Karpas-422 (cell line): ENCODE data around the gene TOR1B. TPM values are rescaled to one million over a fixed set of nuclear protein-coding genes. Genes with fewer than 3 reads are reported as not detected.
"Not testable (repeated sequence)": the region's sequence is repeated elsewhere in the genome, so short reads cannot be mapped to it uniquely, and the experiment has no call there.

ENCODE experiments used
- DNase-seq: peaks from one replicate; pipeline ENCODE4 v3.0.0-alpha.2; 2015
- H2AFZ ChIP-seq: fragments of 200-600 bp; sonication (generic); 2 replicates; pipeline ENCODE4 v1.6.1; 2014; ENCODE audit warnings: antibody characterized with exemption, low read length, mixed read lengths
- H3K27ac ChIP-seq: fragments of 200-600 bp; sonication (generic); 2 replicates; pipeline ENCODE4 v1.5.1; 2014; ENCODE audit warnings: mild to moderate bottlenecking, low read length, moderate library complexity
- H3K27me3 ChIP-seq: fragments of 200-600 bp; sonication (generic); 2 replicates; pipeline ENCODE4 v1.6.1; 2014; ENCODE audit warnings: low read length, mixed read lengths
- H3K36me3 ChIP-seq: fragments of 200-600 bp; sonication (generic); 2 replicates; pipeline ENCODE4 v1.6.1; 2014; ENCODE audit warnings: low read length, mixed read lengths; ENCODE audit not compliant: insufficient read depth
- H3K4me1 ChIP-seq: fragments of 200-600 bp; sonication (generic); 2 replicates; pipeline ENCODE4 v1.6.1; 2014; ENCODE audit warnings: mild to moderate bottlenecking, low read length, mixed read lengths
- H3K4me2 ChIP-seq: fragments of 200-600 bp; sonication (generic); 2 replicates; pipeline ENCODE4 v1.6.1; 2014; ENCODE audit warnings: low read length, low read depth, mild to moderate bottlenecking; ENCODE audit not compliant: poor library complexity, severe bottlenecking
- H3K4me3 ChIP-seq: fragments of 200-600 bp; sonication (generic); 2 replicates; pipeline ENCODE4 v1.5.1; 2014; ENCODE audit warnings: mild to moderate bottlenecking, antibody characterized with exemption, low read length, mixed read lengths
- H3K79me2 ChIP-seq: fragments of 200-600 bp; sonication (generic); 2 replicates; pipeline ENCODE4 v1.6.1; 2014; ENCODE audit warnings: mild to moderate bottlenecking, low read length, mixed read lengths
- H3K9ac ChIP-seq: fragments of 200-600 bp; sonication (generic); 2 replicates; pipeline ENCODE4 v1.6.0; 2014; ENCODE audit warnings: low read length
- H3K9me2 ChIP-seq: fragments of 200-600 bp; sonication (generic), shearing (Covaris generic); replicated peaks from 2 replicates; pipeline ENCODE4 v1.6.0; 2014; ENCODE audit warnings: mild to moderate bottlenecking, low read length, moderate library complexity; ENCODE audit not compliant: insufficient read depth
- H3K9me3 ChIP-seq: fragments of 300-700, 200-600 bp; sonication (generic); 2 replicates; pipeline ENCODE4 v1.6.1; 2014; ENCODE audit warnings: low read length, mixed read lengths
- H4K20me1 ChIP-seq: fragments of 200-600 bp; sonication (generic); 2 replicates; pipeline ENCODE4 v1.6.1; 2014; ENCODE audit warnings: mild to moderate bottlenecking, antibody characterized with exemption, low read length, low read depth; ENCODE audit not compliant: insufficient read depth
- total RNA-seq: library from RNA; depleted of rRNA; stranded (reverse); fragments of >200 nt; shearing (Covaris generic); gene quantifications from 2 replicates; pipeline ENCODE4 v1.2.3, GENCODE V29; 2014; ENCODE audit warnings: low replicate concordance

TOR1B gene
- total RNA-seq, 1 experiment from 2014 or later: 10.5 TPM

- H3K4me2 ChIP-seq: no peak overlapping the region
- H4K20me1 ChIP-seq: no peaks in the 10 kb centered on the region
- no peaks in the 10 kb centered on the region for H3K27me3 ChIP-seq
- no peaks in the 10 kb centered on the region for H3K36me3 ChIP-seq
- no peaks in the 10 kb centered on the region for H3K9me2 ChIP-seq
- H3K4me1 ChIP-seq: no peaks in the 10 kb centered on the region
- H3K79me2 ChIP-seq: no peaks in the 10 kb centered on the region
- DNase-seq: no peak
- H3K9me3 ChIP-seq: no peaks in the 10 kb centered on the region
- no peak overlapping the region for H3K27ac ChIP-seq
- no peak overlapping the region for H3K4me3 ChIP-seq
- no peak overlapping the region for H3K9ac ChIP-seq
- no peak overlapping the region for H2AFZ ChIP-seq
Observed at GRCh38 chr9:129761293-129761900, 41.6 kb upstream of the TOR1B start.

DNA sequence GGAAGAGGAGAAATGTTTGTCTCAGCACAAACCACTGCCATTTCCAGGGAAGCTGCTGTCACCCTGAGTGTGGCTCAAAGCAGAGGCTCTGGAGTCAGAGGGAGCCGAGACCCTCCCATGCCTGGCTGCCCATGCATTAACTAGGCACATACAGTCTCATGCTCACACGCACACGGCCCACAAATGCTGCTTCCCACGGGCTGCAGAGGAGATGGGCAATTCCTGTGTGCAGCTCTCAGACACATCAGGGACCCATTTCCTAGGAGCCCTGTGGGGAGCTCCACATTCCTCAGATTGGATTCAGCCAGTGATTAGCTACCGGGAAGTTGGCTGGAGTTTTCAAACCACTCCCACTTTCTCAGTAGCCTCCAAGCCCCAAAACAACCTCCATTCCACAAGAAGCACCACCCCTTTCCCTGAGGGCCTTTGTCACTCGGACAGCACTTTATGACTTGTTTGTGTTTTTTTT, 41.0 kb upstream of the TOR1B start:
- H3K4me2 ChIP-seq: no peak overlapping the region
- no peak overlapping the region for H3K9ac ChIP-seq

GRCh38 chr9:129762370-129762984, 40.5 kb upstream of the TOR1B start:
- DNase-seq, H4K20me1 ChIP-seq, H2AFZ ChIP-seq, H3K79me2 ChIP-seq, H3K27me3 ChIP-seq, H3K27ac ChIP-seq, H3K9me2 ChIP-seq, H3K4me1 ChIP-seq, H3K4me3 ChIP-seq, H3K4me2 ChIP-seq, H3K36me3 ChIP-seq, H3K9ac ChIP-seq, H3K9me3 ChIP-seq: not testable (repeated sequence)

More for the DNA sequence above, 41.0 kb upstream of the TOR1B start:
- DNase-seq: no peak
- Histone ChIP-seq H3K4me3 (no peak overlapping the region), H4K20me1 (no peaks in the 10 kb centered on the region), H3K27ac (no peak overlapping the region), H3K9me2 (no peaks in the 10 kb centered on the region), H3K9me3 (no peaks in the 10 kb centered on the region), H3K4me1 (no peaks in the 10 kb centered on the region), H3K36me3 (no peaks in the 10 kb centered on the region), H2AFZ (no peak overlapping the region), H3K79me2 (no peaks in the 10 kb centered on the region), H3K27me3 (no peaks in the 10 kb centered on the region)

- H3K9me2 ChIP-seq: no peaks in the 10 kb centered on the region
- no peak overlapping the region for H3K27ac ChIP-seq
- no peaks in the 10 kb centered on the region for H3K36me3 ChIP-seq
- H3K4me3 ChIP-seq: no peak overlapping the region
- no peaks in the 10 kb centered on the region for H3K79me2 ChIP-seq
- H3K4me2 ChIP-seq: no peak overlapping the region
- no peak for DNase-seq
- H3K27me3 ChIP-seq: no peaks in the 10 kb centered on the region
- no peak overlapping the region for H3K9ac ChIP-seq
- H3K9me3 ChIP-seq: no peaks in the 10 kb centered on the region
- no peaks in the 10 kb centered on the region for H3K4me1 ChIP-seq
- H2AFZ ChIP-seq: no peak overlapping the region
- no peaks in the 10 kb centered on the region for H4K20me1 ChIP-seq
Observed at GRCh38 chr9:129762985-129763926, 39.7 kb upstream of the TOR1B start.

- no peaks in the 10 kb centered on the region for H3K4me1 ChIP-seq
- no peak overlapping the region for H2AFZ ChIP-seq
- H3K9ac ChIP-seq: no peak overlapping the region
- no peak overlapping the region for H3K27ac ChIP-seq
- H3K4me3 ChIP-seq: no peak overlapping the region
- H3K79me2 ChIP-seq: no peaks in the 10 kb centered on the region
- H3K9me3 ChIP-seq: no peaks in the 10 kb centered on the region
- no peaks in the 10 kb centered on the region for H3K27me3 ChIP-seq
- H4K20me1 ChIP-seq: no peaks in the 10 kb centered on the region
- no peaks in the 10 kb centered on the region for H3K9me2 ChIP-seq
- H3K36me3 ChIP-seq: no peaks in the 10 kb centered on the region
- H3K4me2 ChIP-seq: no peak overlapping the region
- DNase-seq: no peak
Observed at GRCh38 chr9:129765764-129766317, 37.1 kb upstream of the TOR1B start.

DNA sequence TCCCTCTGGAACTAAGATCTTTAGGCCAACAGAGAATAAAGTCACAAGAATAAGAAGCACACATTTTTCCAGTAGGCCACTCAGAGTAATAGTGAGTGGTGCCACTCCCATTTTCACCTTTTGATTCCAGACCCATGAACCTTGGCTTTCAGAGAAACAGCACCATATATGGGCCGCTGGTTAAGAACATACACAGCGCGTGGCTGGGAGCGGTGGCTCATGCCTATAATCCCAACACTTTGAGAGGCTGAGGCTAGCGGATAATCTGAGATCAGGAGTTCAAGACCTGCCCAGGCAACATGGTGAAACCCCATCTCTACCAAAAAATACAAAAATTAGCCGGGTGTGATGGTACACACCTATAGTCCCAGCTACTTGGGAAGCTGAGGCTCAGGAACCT, 34.5 kb upstream of the TOR1B start:
- Histone ChIP-seq H3K9ac (no peak overlapping the region), H3K9me2 (no peaks in the 10 kb centered on the region), H3K27ac (no peak overlapping the region), H3K36me3 (no peaks in the 10 kb centered on the region), H3K79me2 (no peaks in the 10 kb centered on the region), H4K20me1 (no peaks in the 10 kb centered on the region), H3K27me3 (no peaks in the 10 kb centered on the region), H3K9me3 (no peaks in the 10 kb centered on the region), H3K4me1 (no peaks in the 10 kb centered on the region), H3K4me2 (no peak overlapping the region), H2AFZ (no peak overlapping the region), H3K4me3 (no peak overlapping the region)
- DNase-seq: no peak

DNA sequence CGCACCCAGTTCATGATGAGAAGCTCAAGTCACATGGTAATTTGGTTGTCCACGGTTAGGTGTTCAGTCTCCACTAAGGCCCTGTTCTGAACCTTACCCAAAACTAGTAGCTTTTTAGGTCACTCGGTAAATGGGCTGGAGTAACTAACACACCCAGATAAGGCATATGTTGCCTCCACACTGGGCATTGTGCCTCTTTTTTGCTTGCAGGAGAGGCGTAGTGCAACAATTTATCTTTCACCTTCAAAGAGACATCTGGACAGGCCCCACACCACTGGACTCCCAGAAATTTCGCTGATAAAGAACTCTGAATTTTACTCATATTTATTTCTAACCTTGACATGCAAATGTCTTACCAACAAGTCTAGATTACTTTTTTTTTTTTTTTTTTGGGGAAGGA, 33.3 kb upstream of the TOR1B start:
- no peak overlapping the region for H2AFZ ChIP-seq

DNA sequence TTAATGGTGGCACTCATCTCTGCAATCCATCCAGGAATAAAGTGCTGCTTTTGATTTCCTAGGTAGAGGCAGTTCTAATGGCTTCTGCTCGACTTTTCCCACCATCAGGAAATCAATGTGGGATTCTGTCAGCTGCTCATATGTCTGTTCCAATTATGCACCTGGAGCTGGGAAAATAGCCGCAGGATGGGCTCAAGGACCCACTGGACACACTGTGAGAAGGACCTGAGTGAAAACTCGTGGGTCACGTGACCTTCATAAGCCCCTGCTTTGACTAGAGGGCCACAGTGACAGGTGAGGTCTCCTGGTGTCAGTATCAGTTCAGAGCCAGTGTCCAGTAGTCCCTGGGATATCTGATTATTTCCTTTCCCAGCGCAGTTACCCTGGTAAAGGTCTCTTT, 32.2 kb upstream of the TOR1B start:
- no peaks in the 10 kb centered on the region for H4K20me1 ChIP-seq
- H3K79me2 ChIP-seq: no peaks in the 10 kb centered on the region
- no peak overlapping the region for H3K4me3 ChIP-seq
- H3K27ac ChIP-seq: no peak overlapping the region
- no peaks in the 10 kb centered on the region for H3K4me1 ChIP-seq
- no peaks in the 10 kb centered on the region for H3K9me3 ChIP-seq
- H3K9me2 ChIP-seq: no peaks in the 10 kb centered on the region
- no peak overlapping the region for H3K4me2 ChIP-seq
- DNase-seq: no peak
- no peaks in the 10 kb centered on the region for H3K36me3 ChIP-seq
- H2AFZ ChIP-seq: no peak overlapping the region
- H3K9ac ChIP-seq: no peak overlapping the region
- no peaks in the 10 kb centered on the region for H3K27me3 ChIP-seq

More for the DNA sequence above, 33.3 kb upstream of the TOR1B start:
- H3K27me3 ChIP-seq: no peaks in the 10 kb centered on the region
- H3K79me2 ChIP-seq: no peaks in the 10 kb centered on the region
- H3K9me3 ChIP-seq: no peaks in the 10 kb centered on the region
- no peak for DNase-seq
- no peaks in the 10 kb centered on the region for H3K9me2 ChIP-seq
- no peak overlapping the region for H3K27ac ChIP-seq
- no peak overlapping the region for H3K4me2 ChIP-seq
- no peaks in the 10 kb centered on the region for H3K4me1 ChIP-seq
- H3K9ac ChIP-seq: no peak overlapping the region
- H3K4me3 ChIP-seq: no peak overlapping the region
- no peaks in the 10 kb centered on the region for H3K36me3 ChIP-seq
- H4K20me1 ChIP-seq: no peaks in the 10 kb centered on the region
